HAP-1 (cell line): ENCODE results near the gene ENTPD2.
"Not testable (repeated sequence)": the region's sequence is repeated elsewhere in the genome, so short reads cannot be mapped to it uniquely, and the experiment has no call there.

Experiments used
- DNase-seq, 2 experiments: peaks; one replicate each; pipeline ENCODE4 v3.0.0-alpha.2; 2016 to 2020; ENCODE audit warnings: low spot score in 2 of 2
- H3K27me3 ChIP-seq: fragments of 250-450 bp; sonication (Bioruptor Pico); 2 replicates; pipeline ENCODE4 v1.5.1; 2020; ENCODE audit warnings: low read depth, mild to moderate bottlenecking, moderate library complexity
- H3K36me3 ChIP-seq: fragments of 250-450 bp; sonication (Bioruptor Pico); replicated peaks from 2 replicates; pipeline ENCODE4 v1.5.1; 2020; ENCODE audit warnings: mild to moderate bottlenecking
- H3K4me1 ChIP-seq: fragments of 250-450 bp; sonication (Bioruptor Pico); 2 replicates; pipeline ENCODE4 v1.5.1; 2020; ENCODE audit warnings: mild to moderate bottlenecking
- H3K4me3 ChIP-seq: fragments of 250-450 bp; sonication (Bioruptor Pico); 2 replicates; pipeline ENCODE4 v1.5.1; 2020; ENCODE audit warnings: mild to moderate bottlenecking, moderate library complexity
- H3K9me3 ChIP-seq: fragments of 250-450 bp; sonication (Bioruptor Pico); 2 replicates; pipeline ENCODE4 v1.5.1; 2020; ENCODE audit warnings: mild to moderate bottlenecking, moderate library complexity
- in situ Hi-C: fragments of 300-500 bp; cut with MboI; formaldehyde crosslinking; loops from 3 replicates; pipeline ENCODE4 v1.14.3; 2020; ENCODE audit warnings: low sequenced_read_pairs, inconsistent platforms, mixed read lengths

Gene ENTPD2

DNA sequence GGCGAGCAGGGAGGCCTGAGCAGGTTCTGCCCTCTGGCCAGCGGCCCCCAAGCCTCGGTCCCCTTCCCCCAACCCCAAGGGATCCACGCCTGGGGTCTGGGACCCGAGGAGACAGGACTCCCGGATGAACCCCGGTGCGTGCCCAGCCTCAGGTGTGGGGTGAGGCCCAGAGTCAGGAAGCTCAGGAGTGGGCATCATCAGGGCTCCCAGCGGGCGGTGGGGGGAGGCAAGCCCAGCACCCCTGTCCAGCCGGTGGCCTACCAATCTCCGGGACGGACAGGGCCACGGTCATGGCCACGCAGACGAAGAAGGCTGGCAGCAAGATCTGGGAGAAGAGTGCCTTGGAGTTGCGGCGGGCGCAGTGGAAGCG, 40.3 kb downstream of the ENTPD2 start:
- Histone ChIP-seq H3K36me3 (peaks cover 21% of the 10 kb centered on the region), H3K9me3 (no peaks in the 10 kb centered on the region), H3K27me3 (no peaks in the 10 kb centered on the region), H3K4me3 (no peak overlapping the region), H3K4me1 (no peaks in the 10 kb centered on the region)
- DNase-seq, result no peak
- in situ Hi-C loops, result no loop called here

- Histone ChIP-seq H3K9me3 (no peaks in the 10 kb centered on the region), H3K36me3 (peaks cover 21% of the 10 kb centered on the region), H3K4me3 (no peak overlapping the region), H3K27me3 (no peaks in the 10 kb centered on the region), H3K4me1 (no peaks in the 10 kb centered on the region)
- DNase-seq, result no peak
- in situ Hi-C loops, result no loop called here
Measured at GRCh38 chr9:137012694-137013570, 40.9 kb downstream of the ENTPD2 start.

DNA sequence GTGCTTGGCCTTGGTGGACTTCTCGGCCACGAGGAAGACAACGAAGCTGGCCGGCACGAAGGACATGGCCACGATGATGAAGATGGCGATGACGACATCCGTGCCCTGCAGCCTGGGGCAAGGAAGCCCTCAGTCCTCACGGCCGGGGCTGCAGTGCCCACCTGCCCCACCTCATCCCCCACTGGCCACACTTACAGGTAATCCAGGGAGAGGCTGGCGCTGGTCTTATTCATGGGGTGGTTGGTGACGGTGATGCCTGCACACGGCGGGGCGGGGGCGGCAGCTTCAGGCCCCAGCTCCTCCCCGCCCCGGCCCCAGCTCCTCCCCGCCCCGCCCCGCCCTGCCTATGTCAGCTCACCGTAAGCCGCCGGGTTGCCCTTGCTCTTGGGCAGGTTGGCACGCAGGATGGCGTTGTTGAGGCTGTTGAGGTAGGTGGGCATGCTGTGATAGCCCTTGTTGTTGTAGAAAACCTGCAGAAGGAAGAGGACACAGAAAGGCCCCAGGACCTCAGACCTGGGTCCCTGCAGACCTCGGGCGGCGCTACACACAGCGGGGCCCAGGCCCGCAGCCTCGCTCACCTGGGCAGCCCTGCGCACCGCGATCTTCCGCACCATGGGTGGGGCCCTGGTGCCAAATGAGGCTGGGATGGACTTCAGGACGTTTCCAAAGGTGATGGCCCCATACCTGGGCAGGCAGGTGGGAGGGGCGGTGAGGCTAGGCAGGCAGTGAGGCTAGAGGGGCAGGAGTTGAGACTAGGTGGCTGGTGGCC, 41.8 kb downstream of the ENTPD2 start:
- in situ Hi-C loops, result no loop called here
- no peaks in the 10 kb centered on the region for H3K9me3 ChIP-seq
- no peak for DNase-seq
- H3K27me3 ChIP-seq, result no peaks in the 10 kb centered on the region
- H3K4me3 ChIP-seq, result no peak overlapping the region
- H3K4me1 ChIP-seq, result no peaks in the 10 kb centered on the region
- peaks cover 19% of the 10 kb centered on the region for H3K36me3 ChIP-seq

DNA sequence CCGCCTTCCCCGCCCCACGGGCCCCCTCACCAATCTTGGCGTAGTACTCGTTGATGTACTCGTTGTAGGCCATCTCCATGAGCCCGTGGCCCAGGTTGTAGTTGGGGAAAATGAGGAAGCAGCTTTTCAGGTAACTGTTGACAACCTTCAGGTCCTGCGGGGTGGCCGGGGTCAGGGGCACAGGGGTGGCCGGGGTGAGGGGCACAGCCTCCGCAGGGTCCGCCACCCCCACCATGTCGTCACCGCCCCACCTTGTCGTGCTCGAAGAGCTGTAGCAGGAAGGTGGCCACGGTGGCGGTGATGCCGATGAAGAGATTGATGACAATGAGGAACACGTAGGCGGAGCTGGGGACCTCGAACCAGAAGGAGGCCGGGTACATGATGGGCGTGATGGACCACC, 42.7 kb downstream of the ENTPD2 start:
- no peaks in the 10 kb centered on the region for H3K4me1 ChIP-seq
- no peaks in the 10 kb centered on the region for H3K9me3 ChIP-seq
- no peaks in the 10 kb centered on the region for H3K27me3 ChIP-seq
- peaks cover 10% of the 10 kb centered on the region for H3K36me3 ChIP-seq
- no peak for DNase-seq
- no peak overlapping the region for H3K4me3 ChIP-seq
- in situ Hi-C loops, result no loop called here

- H3K4me3 ChIP-seq, result no peak overlapping the region
- H3K36me3 ChIP-seq, result peaks cover 3% of the 10 kb centered on the region
- in situ Hi-C loops, result no loop called here
- 0 out of 2 replicates have a peak, but pooled peaks cover 2% of the 10 kb centered on the region for H3K9me3 ChIP-seq
- H3K27me3 ChIP-seq, result no peaks in the 10 kb centered on the region
- DNase-seq, result no peak
- H3K4me1 ChIP-seq, result no peaks in the 10 kb centered on the region
Measured at GRCh38 chr9:137009938-137010732, 43.7 kb downstream of the ENTPD2 start.

- Histone ChIP-seq H3K36me3 (no peaks in the 10 kb centered on the region), H3K9me3 (0 out of 2 replicates have a peak, but pooled peaks cover 6% of the 10 kb centered on the region), H3K4me1 (no peaks in the 10 kb centered on the region), H3K27me3 (no peaks in the 10 kb centered on the region), H3K4me3 (no peak overlapping the region)
- DNase-seq, result no peak
- in situ Hi-C loops, result no loop called here
Measured at GRCh38 chr9:137009217-137009616, 44.6 kb downstream of the ENTPD2 start.

DNA sequence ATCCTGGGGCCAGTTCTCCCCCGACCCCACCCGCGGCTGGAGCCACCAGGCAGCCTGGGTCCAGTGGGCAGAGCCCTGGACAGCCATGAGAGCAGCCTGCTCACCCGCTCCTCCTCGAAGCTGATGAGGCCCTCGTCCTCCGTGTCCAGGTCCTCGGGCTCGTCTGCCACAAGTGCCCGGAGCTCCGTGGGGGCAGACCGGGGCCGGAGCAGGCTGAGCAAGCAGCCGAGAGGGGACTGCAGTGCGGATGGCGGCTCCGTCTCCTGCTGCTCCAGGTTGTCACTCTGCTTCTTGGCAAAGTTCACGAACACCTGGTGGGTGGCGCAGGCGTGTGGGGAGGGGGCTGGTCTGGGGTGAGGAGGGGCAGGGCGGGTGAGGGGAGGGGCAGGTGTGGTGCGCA, 45.5 kb downstream of the ENTPD2 start:
- Histone ChIP-seq H3K4me3 (no peak overlapping the region), H3K27me3 (no peaks in the 10 kb centered on the region), H3K9me3 (0 out of 2 replicates have a peak, but pooled peaks cover 6% of the 10 kb centered on the region), H3K36me3 (no peaks in the 10 kb centered on the region), H3K4me1 (no peaks in the 10 kb centered on the region)
- in situ Hi-C loops, result no loop called here
- no peak for DNase-seq

- Histone ChIP-seq H3K9me3 (0 out of 2 replicates have a peak, but pooled peaks cover 6% of the 10 kb centered on the region), H3K4me3 (no peak overlapping the region), H3K36me3 (no peaks in the 10 kb centered on the region), H3K27me3 (no peaks in the 10 kb centered on the region), H3K4me1 (no peaks in the 10 kb centered on the region)
- in situ Hi-C loops, result no loop called here
- DNase-seq, result no peak
Measured at GRCh38 chr9:137007816-137008270, 46.0 kb downstream of the ENTPD2 start.

- H3K36me3 ChIP-seq, result no peaks in the 10 kb centered on the region
- no peak for DNase-seq
- 0 out of 2 replicates have a peak, but pooled peaks cover 6% of the 10 kb centered on the region for H3K9me3 ChIP-seq
- H3K27me3 ChIP-seq, result no peaks in the 10 kb centered on the region
- in situ Hi-C loops, result no loop called here
- no peak overlapping the region for H3K4me3 ChIP-seq
- no peaks in the 10 kb centered on the region for H3K4me1 ChIP-seq
Measured at GRCh38 chr9:137007108-137007815, 46.6 kb downstream of the ENTPD2 start.

DNA sequence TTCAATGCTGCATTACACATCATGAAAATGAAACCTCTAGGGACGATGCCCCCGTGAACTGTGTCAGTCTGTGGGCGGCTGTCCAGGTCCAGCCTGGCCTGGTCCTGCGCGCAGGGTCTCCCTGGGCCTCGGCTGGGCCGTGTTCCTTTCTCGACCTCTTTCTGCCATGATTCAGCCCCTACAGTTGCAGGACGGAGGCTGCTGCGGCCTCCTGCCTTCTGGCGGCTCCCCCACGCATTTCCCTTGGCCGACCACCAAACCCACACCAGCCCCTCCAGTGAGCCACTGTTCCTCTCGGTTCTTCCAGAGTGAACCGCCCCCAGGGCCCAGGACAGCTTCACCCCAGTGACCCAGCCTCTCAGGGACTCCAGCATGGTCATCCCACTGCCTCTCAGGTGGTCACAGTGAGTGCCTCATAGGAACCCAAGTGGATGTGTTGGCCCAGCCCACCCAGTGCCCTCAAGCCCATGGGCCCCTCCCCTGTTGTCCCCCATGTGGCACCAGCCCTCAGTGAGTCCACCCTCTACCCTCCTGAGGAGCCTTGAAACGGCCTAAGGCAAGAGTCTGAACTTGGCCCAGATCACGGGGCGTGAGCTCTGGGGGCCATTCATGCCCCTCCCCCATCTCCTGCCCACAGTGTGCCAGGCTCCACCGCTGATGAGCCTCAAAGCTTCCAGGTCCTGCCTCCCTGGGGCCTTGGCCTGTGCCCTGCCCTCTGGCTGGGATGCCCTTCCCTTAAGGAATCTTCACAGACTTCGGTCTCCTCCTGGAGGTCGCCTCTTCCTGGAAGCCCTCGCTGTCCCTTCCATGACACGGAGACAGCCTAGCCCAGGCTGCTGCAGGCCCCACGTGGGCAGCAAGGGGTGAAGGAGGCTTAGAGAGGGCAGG, 47.5 kb downstream of the ENTPD2 start:
- no peaks in the 10 kb centered on the region for H3K27me3 ChIP-seq
- in situ Hi-C loops, result no loop called here

DNA sequence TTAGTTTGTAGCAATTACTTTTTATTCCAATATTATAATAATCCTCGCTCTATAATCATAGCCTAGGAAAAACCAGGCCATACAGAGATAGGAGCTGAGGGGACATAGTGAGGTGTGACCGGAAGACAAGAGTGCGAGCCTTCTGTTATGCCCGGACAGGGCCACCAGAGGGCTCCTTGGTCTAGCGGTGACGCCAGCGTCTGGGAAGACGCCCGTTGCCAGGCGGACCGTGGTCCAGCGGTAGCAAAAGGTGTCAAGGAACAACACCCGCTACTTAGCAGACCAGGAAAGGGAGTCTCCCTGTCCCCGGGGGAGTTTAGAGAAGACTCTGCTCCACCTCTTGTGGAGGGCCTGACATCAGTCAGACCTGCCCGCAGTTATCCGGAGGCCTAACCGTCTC, 49.6 kb downstream of the ENTPD2 start:
- H3K4me1 ChIP-seq, H3K9me3 ChIP-seq, H3K36me3 ChIP-seq, H3K4me3 ChIP-seq, in situ Hi-C loops, H3K27me3 ChIP-seq: not testable (repeated sequence)
- peak in 1 of 2 experiments; percentile 65 for DNase-seq

More for the DNA sequence above, 47.5 kb downstream of the ENTPD2 start:
- Histone ChIP-seq H3K9me3 (0 out of 2 replicates have a peak, but pooled peaks cover 6% of the 10 kb centered on the region), H3K4me3 (no peak overlapping the region), H3K4me1 (no peaks in the 10 kb centered on the region), H3K36me3 (no peaks in the 10 kb centered on the region)
- no peak for DNase-seq

DNA sequence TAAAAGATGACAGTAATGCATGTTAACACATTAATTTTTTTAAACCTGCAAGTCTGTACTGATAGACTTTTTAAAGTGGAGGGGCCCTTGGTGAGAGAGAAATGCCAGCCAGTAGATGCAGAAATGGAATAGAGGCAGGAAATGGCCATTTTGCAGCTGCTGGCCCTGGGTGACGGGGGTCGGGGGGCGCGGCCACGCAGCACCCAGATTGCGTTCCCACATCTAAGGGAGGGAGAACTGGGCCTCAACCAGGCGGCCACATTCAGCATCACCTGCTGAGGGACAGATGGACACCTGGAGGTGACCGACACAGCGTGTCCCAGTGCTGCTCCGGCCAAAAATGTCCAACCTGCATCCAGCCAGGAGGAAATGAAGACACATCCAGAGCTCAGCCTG, 51.2 kb downstream of the ENTPD2 start:
- Histone ChIP-seq H3K36me3 (no peaks in the 10 kb centered on the region), H3K4me3 (no peak overlapping the region), H3K4me1 (no peaks in the 10 kb centered on the region), H3K9me3 (0 out of 2 replicates have a peak, but pooled peaks cover 6% of the 10 kb centered on the region), H3K27me3 (no peaks in the 10 kb centered on the region; the same call in 1 of the 2 replicates)
- in situ Hi-C loops, result no loop called here
- DNase-seq, result no peak
